ENCODE measurements around the gene IPO11.
"Not testable (repeated sequence)": the region's sequence is repeated elsewhere in the genome, so short reads cannot be mapped to it uniquely, and the experiment has no call there.

Gene IPO11

DNA sequence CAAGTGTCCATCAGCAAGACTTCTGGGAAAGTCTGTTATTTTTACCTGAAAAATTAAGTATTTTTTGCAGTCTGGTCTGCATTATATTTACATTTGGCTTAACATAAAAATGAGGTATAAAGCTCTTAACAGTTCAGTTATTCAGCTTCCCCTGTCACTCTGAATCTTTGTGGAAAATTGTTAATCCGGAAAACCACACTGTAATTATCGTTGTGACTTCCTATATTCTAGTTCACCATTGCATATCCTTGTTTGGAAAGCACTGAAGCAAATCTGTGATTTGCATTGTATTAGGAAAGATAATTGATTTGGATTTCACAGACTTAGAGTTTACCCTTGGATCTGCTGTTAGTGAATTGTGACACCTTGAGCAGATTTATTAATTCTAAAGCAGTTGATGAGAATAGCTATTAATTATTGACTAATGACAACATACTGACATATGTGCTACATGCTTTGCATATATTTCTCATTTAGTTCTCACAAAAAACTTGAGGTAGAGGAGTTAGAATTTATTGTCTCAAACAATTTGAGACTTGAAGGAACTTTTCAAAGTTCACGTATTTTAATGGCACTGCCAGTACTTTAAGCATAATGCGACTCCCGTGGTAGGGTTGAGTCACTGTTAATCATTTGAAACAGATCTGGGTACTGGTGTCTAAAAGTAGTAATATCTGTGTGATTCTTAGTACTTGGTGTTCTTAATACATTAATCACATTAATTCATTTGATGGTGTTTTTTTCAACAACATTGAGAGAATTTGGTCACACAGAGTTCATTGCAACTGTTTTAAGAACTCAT is 94.3 kb downstream of the IPO11 start:
- H3K4me3 ChIP-seq (ENCODE audit: low read depth, low read length) = no peak overlapping the region
- TF ChIP-seq, protein P1, sequence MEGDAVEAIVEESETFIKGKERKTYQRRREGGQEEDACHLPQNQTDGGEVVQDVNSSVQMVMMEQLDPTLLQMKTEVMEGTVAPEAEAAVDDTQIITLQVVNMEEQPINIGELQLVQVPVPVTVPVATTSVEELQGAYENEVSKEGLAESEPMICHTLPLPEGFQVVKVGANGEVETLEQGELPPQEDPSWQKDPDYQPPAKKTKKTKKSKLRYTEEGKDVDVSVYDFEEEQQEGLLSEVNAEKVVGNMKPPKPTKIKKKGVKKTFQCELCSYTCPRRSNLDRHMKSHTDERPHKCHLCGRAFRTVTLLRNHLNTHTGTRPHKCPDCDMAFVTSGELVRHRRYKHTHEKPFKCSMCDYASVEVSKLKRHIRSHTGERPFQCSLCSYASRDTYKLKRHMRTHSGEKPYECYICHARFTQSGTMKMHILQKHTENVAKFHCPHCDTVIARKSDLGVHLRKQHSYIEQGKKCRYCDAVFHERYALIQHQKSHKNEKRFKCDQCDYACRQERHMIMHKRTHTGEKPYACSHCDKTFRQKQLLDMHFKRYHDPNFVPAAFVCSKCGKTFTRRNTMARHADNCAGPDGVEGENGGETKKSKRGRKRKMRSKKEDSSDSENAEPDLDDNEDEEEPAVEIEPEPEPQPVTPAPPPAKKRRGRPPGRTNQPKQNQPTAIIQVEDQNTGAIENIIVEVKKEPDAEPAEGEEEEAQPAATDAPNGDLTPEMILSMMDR (IDR thresholded peaks at IDR 0.05; ENCODE audit: low read depth, low read length, missing control alignments) = no peak
- DNase-seq (ENCODE audit: low read depth) = no peak

DNA sequence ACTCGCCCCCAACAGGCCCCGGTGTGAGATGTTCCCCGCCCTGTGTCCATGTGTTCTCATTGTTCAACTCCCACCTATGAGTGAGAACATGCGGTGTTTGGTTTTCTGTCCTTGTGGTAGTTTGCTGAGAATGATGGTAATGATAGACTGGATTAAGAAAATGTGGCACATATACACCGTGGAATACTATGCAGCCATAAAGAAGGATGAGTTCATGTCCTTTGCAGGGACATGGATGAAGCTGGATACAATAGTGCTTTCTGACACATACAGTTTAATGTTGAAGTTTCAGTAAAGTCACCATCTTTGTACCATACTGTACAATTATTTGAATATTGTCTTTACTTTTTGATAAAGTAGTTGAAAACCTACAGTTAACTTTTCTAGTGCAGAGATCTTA is 96.2 kb downstream of the IPO11 start:
- not testable (repeated sequence) for DNase-seq (ENCODE audit: low read depth); H3K4me3 ChIP-seq (ENCODE audit: low read depth, low read length)

DNA sequence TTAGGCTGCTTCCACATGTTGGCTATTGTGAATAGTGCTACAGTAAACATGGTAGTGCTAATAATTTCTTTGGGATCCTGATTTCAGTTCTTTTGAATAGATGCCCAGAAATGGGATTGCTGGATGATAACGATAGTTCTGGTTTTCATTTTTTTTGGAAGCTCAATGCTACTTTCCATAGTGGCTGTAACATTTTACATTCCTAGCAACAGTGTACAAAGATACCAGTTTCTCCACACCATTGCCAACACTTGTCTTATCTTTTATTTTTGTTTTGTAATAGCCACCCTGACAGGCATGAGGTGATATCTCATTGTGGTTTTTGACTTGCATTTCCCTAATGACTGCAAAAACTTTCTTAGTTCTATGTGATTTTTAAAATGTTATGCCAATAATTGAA is 97.2 kb downstream of the IPO11 start:
- DNase-seq (ENCODE audit: low read depth) = no peak
- TF ChIP-seq, protein P1 (IDR thresholded peaks at IDR 0.05; ENCODE audit: low read depth, low read length, missing control alignments) = no peak
- no peak overlapping the region for H3K4me3 ChIP-seq (ENCODE audit: low read depth, low read length)

DNA sequence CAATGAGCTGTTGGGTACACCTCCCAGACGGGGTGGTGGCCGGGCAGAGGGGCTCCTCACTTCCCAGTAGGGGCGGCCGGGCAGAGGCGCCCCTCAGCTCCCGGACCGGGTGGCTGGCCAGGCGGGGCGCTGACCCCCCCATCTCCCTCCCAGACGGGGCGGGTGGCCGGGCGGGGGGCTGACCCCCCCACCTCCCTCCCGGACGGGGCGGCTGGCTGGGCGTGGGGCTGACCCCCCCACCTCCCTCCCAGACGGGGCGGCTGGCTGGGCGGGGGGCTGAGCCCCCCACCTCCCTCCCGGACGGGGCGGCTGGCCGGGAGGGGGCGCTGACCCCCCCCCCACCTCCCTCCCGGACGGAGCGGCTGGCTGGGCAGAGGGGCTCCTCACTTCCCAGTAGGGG is 100.5 kb downstream of the IPO11 start:
- not testable (repeated sequence) for H3K4me3 ChIP-seq (ENCODE audit: low read depth, low read length); DNase-seq (ENCODE audit: low read depth)

DNA sequence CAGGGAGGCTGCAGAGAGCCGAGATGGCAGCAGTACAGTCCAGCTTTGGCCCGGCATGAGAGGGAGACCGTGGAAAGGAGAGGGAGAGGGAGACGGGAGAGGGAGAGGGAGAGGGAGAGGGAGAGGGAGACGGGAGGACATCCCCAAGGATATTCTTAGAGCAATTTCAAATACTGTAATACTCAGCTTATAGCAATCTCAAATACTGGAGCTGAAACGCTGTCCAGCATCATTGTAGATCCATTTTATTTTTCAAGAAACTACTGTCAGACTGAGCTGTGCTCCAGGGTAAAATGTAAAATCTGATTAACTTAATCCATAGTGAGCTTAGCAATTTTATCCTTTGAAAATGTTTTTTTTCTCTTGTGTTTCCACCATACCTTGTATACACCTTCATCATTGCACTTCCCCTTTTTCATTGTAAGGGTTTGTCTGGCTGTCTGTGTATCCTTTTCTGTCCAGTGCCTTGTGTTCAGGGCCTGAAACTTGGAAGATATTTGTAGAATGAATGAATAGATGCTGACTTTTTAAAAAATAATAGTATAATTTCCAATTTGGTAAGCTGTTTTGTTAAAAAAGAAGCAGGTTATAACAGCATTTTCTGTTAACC is 102.1 kb downstream of the IPO11 start:
- DNase-seq (ENCODE audit: low read depth) = no peak
- TF ChIP-seq, protein P1 (IDR thresholded peaks at IDR 0.05; ENCODE audit: low read depth, low read length, missing control alignments) = no peak
- no peak overlapping the region for H3K4me3 ChIP-seq (ENCODE audit: low read depth, low read length)

DNA sequence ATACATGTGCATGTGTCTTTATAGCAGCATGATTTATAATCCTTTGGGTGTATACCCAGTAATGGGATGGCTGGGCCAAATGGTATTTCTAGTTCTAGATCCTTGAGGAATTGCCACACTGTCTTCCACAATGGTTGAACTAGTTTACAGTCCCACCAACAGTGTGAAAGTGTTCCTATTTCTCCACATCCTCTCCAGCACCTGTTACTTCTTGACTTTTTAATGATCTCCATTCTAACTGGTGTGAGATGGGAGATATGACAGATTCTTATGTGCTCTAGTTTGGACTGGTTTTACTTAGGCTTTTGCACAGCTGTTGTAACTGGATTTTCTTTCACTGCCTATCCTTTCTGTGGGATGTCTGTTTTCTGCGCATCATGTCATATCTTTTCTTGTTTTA is 108.2 kb downstream of the IPO11 start:
- not testable (repeated sequence) for H3K4me3 ChIP-seq (ENCODE audit: low read depth, low read length); DNase-seq (ENCODE audit: low read depth)

DNA sequence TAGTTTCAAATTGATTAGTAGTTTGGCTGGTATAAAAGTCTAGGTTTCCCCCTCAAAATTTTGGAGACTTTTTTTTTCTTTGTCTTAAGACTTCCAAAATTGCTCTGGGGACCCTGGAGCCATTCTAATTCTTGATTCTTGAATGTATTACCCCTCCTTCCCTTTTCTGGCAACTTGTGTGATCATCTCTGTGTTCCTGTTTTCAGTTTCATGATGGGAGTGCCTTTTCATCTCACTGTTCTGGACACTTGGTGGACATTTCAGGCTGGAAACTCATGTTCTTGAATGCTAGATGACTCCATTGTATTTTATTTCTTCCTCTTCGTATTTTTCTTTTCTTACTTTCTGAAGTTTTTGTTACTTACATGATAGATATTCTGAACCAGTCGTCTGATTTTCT is 108.8 kb downstream of the IPO11 start:
- H3K4me3 ChIP-seq (ENCODE audit: low read depth, low read length) = no peak overlapping the region
- TF ChIP-seq, protein P1 (IDR thresholded peaks at IDR 0.05; ENCODE audit: low read depth, low read length, missing control alignments) = no peak
- no peak for DNase-seq (ENCODE audit: low read depth)

DNA sequence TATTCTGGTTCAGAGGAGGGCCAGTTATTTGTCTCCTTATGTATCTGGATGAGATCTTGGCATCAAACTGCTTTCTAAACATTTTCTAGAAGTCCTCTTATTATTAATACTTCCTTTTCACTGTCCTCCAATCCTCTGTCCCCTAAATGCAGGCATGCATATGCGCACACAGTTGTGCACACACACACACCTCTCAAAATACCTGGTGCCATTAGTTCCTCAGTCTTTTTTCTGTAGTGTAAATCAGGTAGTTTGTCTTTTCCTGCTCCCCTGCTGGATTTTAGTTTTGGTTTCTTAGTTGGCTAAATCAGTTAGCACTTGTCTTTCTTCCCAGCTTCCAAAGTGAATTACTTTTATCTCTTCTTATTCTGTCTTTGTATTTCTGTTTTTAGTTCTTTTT is 110.2 kb downstream of the IPO11 start:
- TF ChIP-seq, protein P1 (IDR thresholded peaks at IDR 0.05; ENCODE audit: low read depth, low read length, missing control alignments) = no peak
- H3K4me3 ChIP-seq (ENCODE audit: low read depth, low read length) = no peak overlapping the region
- DNase-seq (ENCODE audit: low read depth) = no peak

Measured in GM12864 (cell line).